ENCODE measurements around the gene CNTNAP2.

Gene CNTNAP2

GRCh38 chr7:146291900-146292299 is 175.3 kb downstream of the CNTNAP2 start:
- Histone ChIP-seq H3K4ac (ENCODE audit: low read depth, low read length) (no peak overlapping the region), H3K27me3 (ENCODE audit: insufficient read depth, low read length, poor library complexity) (no peaks in the 10 kb centered on the region), H3K18ac (ENCODE audit: low read length) (no peak overlapping the region), H3K79me1 (ENCODE audit: low read length) (no peaks in the 10 kb centered on the region), H4K8ac (ENCODE audit: low read depth, low read length) (no peak overlapping the region), H3K4me2 (ENCODE audit: low read length) (no peak overlapping the region), H2BK5ac (ENCODE audit: low read length) (no peak overlapping the region), H3K9ac (ENCODE audit: low read length) (no peak overlapping the region), H3K23ac (ENCODE audit: low read length) (no peak overlapping the region), H3K4me1 (ENCODE audit: control insufficient read depth, low read depth, low read length) (no peaks in the 10 kb centered on the region), H3K4me3 (ENCODE audit: low read length) (no peak overlapping the region), H2BK120ac (ENCODE audit: low read depth, low read length) (no peak overlapping the region), H3K36me3 (ENCODE audit: control insufficient read depth, insufficient read depth, low read length) (no peaks in the 10 kb centered on the region), H4K5ac (ENCODE audit: low read length) (no peak overlapping the region), H3K27ac (ENCODE audit: low read depth, low read length) (no peak overlapping the region), H3K56ac (ENCODE audit: low read length) (no peak overlapping the region), H2AK5ac (ENCODE audit: low read length) (no peak overlapping the region), H2BK15ac (replicated peaks; ENCODE audit: low read depth) (no peak overlapping the region), H3K79me2 (ENCODE audit: control insufficient read depth, insufficient read depth, low read length) (no peaks in the 10 kb centered on the region)
- DNase-seq, result no peak
- WGBS (ENCODE audit: extremely low coverage, insufficient coverage, low lambda C conversion rate), result no CpG with 5 or more reads among the region's 1 CpG

GRCh38 chr7:146296028-146296427 is 179.4 kb downstream of the CNTNAP2 start:
- peak; percentile 77 for DNase-seq
- Histone ChIP-seq H3K27me3 (ENCODE audit: insufficient read depth, low read length, poor library complexity) (no peaks in the 10 kb centered on the region), H3K56ac (ENCODE audit: low read length) (no peak overlapping the region), H3K18ac (ENCODE audit: low read length) (no peak overlapping the region), H2AK5ac (ENCODE audit: low read length) (no peak overlapping the region), H3K79me2 (ENCODE audit: control insufficient read depth, insufficient read depth, low read length) (no peaks in the 10 kb centered on the region), H4K8ac (ENCODE audit: low read depth, low read length) (no peak overlapping the region), H4K5ac (ENCODE audit: low read length) (no peak overlapping the region), H3K27ac (ENCODE audit: low read depth, low read length) (no peak overlapping the region), H3K4me3 (ENCODE audit: low read length) (no peak overlapping the region), H3K4me2 (ENCODE audit: low read length) (no peak overlapping the region), H3K36me3 (ENCODE audit: control insufficient read depth, insufficient read depth, low read length) (no peaks in the 10 kb centered on the region), H3K4ac (ENCODE audit: low read depth, low read length) (no peak overlapping the region), H3K9ac (ENCODE audit: low read length) (no peak overlapping the region), H3K79me1 (ENCODE audit: low read length) (no peaks in the 10 kb centered on the region), H2BK15ac (replicated peaks; ENCODE audit: low read depth) (no peak overlapping the region), H2BK5ac (ENCODE audit: low read length) (no peak overlapping the region), H2BK120ac (ENCODE audit: low read depth, low read length) (no peak overlapping the region), H3K23ac (ENCODE audit: low read length) (no peak overlapping the region), H3K4me1 (ENCODE audit: control insufficient read depth, low read depth, low read length) (no peaks in the 10 kb centered on the region)
- no CpG with 5 or more reads among the region's 1 CpG for WGBS (ENCODE audit: extremely low coverage, insufficient coverage, low lambda C conversion rate)

GRCh38 chr7:146314962-146315361 is 198.4 kb downstream of the CNTNAP2 start:
- Histone ChIP-seq H3K4me2 (ENCODE audit: low read length) (no peak overlapping the region), H3K4ac (ENCODE audit: low read depth, low read length) (no peak overlapping the region), H2AK5ac (ENCODE audit: low read length) (no peak overlapping the region), H4K8ac (ENCODE audit: low read depth, low read length) (no peak overlapping the region), H3K79me2 (ENCODE audit: control insufficient read depth, insufficient read depth, low read length) (no peaks in the 10 kb centered on the region), H2BK5ac (ENCODE audit: low read length) (no peak overlapping the region), H3K4me1 (ENCODE audit: control insufficient read depth, low read depth, low read length) (no peaks in the 10 kb centered on the region), H3K9ac (ENCODE audit: low read length) (no peak overlapping the region), H2BK15ac (replicated peaks; ENCODE audit: low read depth) (no peak overlapping the region), H3K23ac (ENCODE audit: low read length) (no peak overlapping the region), H3K56ac (ENCODE audit: low read length) (no peak overlapping the region), H3K4me3 (ENCODE audit: low read length) (no peak overlapping the region), H3K79me1 (ENCODE audit: low read length) (no peaks in the 10 kb centered on the region), H3K36me3 (ENCODE audit: control insufficient read depth, insufficient read depth, low read length) (no peaks in the 10 kb centered on the region), H3K27me3 (ENCODE audit: insufficient read depth, low read length, poor library complexity) (no peaks in the 10 kb centered on the region), H3K27ac (ENCODE audit: low read depth, low read length) (no peak overlapping the region), H4K5ac (ENCODE audit: low read length) (no peak overlapping the region), H2BK120ac (ENCODE audit: low read depth, low read length) (no peak overlapping the region), H3K18ac (ENCODE audit: low read length) (no peak overlapping the region)
- no peak for DNase-seq
- WGBS (ENCODE audit: extremely low coverage, insufficient coverage, low lambda C conversion rate), result no CpG with 5 or more reads among the region's 2 CpGs

- no CpG with 5 or more reads among the region's 5 CpGs for WGBS (ENCODE audit: extremely low coverage, insufficient coverage, low lambda C conversion rate)
- H3K27me3 ChIP-seq (ENCODE audit: insufficient read depth, low read length, poor library complexity), result no peaks in the 10 kb centered on the region
- no peak overlapping the region for H4K8ac ChIP-seq (ENCODE audit: low read depth, low read length)
These were observed 203.0 kb downstream of the CNTNAP2 start for GRCh38 chr7:146319629-146320028.

GRCh38 chr7:146321301-146321700 is 204.7 kb downstream of the CNTNAP2 start:
- Histone ChIP-seq H3K79me1 (ENCODE audit: low read length) (no peaks in the 10 kb centered on the region), H3K23ac (ENCODE audit: low read length) (no peak overlapping the region), H3K79me2 (ENCODE audit: control insufficient read depth, insufficient read depth, low read length) (no peaks in the 10 kb centered on the region), H3K4ac (ENCODE audit: low read depth, low read length) (no peak overlapping the region), H2BK5ac (ENCODE audit: low read length) (no peak overlapping the region), H3K36me3 (ENCODE audit: control insufficient read depth, insufficient read depth, low read length) (no peaks in the 10 kb centered on the region), H4K5ac (ENCODE audit: low read length) (no peak overlapping the region), H2AK5ac (ENCODE audit: low read length) (no peak overlapping the region), H3K4me2 (ENCODE audit: low read length) (no peak overlapping the region), H3K9ac (ENCODE audit: low read length) (no peak overlapping the region), H3K27ac (ENCODE audit: low read depth, low read length) (no peak overlapping the region), H2BK120ac (ENCODE audit: low read depth, low read length) (no peak overlapping the region), H3K18ac (ENCODE audit: low read length) (no peak overlapping the region), H2BK15ac (replicated peaks; ENCODE audit: low read depth) (no peak overlapping the region), H4K8ac (ENCODE audit: low read depth, low read length) (no peak overlapping the region), H3K4me1 (ENCODE audit: control insufficient read depth, low read depth, low read length) (no peaks in the 10 kb centered on the region), H3K27me3 (ENCODE audit: insufficient read depth, low read length, poor library complexity) (no peaks in the 10 kb centered on the region), H3K56ac (ENCODE audit: low read length) (no peak overlapping the region), H3K4me3 (ENCODE audit: low read length) (no peak overlapping the region)
- DNase-seq, result no peak
- 100% methylated on average over 1 of the region's 4 CpGs for WGBS (ENCODE audit: extremely low coverage, insufficient coverage, low lambda C conversion rate)

More at GRCh38 chr7:146319629-146320028, 203.0 kb downstream of the CNTNAP2 start:
- no peak for DNase-seq
- Histone ChIP-seq H3K36me3 (ENCODE audit: control insufficient read depth, insufficient read depth, low read length) (no peaks in the 10 kb centered on the region), H3K9ac (ENCODE audit: low read length) (no peak overlapping the region), H2BK5ac (ENCODE audit: low read length) (no peak overlapping the region), H3K27ac (ENCODE audit: low read depth, low read length) (no peak overlapping the region), H2AK5ac (ENCODE audit: low read length) (no peak overlapping the region), H3K4me3 (ENCODE audit: low read length) (no peak overlapping the region), H3K18ac (ENCODE audit: low read length) (no peak overlapping the region), H3K79me2 (ENCODE audit: control insufficient read depth, insufficient read depth, low read length) (no peaks in the 10 kb centered on the region), H3K23ac (ENCODE audit: low read length) (no peak overlapping the region), H3K56ac (ENCODE audit: low read length) (no peak overlapping the region), H3K79me1 (ENCODE audit: low read length) (no peaks in the 10 kb centered on the region), H4K5ac (ENCODE audit: low read length) (no peak overlapping the region), H3K4me2 (ENCODE audit: low read length) (no peak overlapping the region), H3K4me1 (ENCODE audit: control insufficient read depth, low read depth, low read length) (no peaks in the 10 kb centered on the region), H2BK15ac (replicated peaks; ENCODE audit: low read depth) (no peak overlapping the region), H2BK120ac (ENCODE audit: low read depth, low read length) (no peak overlapping the region), H3K4ac (ENCODE audit: low read depth, low read length) (no peak overlapping the region)

- no peaks in the 10 kb centered on the region for H3K27me3 ChIP-seq (ENCODE audit: insufficient read depth, low read length, poor library complexity)
- H3K79me1 ChIP-seq (ENCODE audit: low read length), result no peaks in the 10 kb centered on the region
- H2BK5ac ChIP-seq (ENCODE audit: low read length), result no peak overlapping the region
- no peak overlapping the region for H3K18ac ChIP-seq (ENCODE audit: low read length)
- H3K27ac ChIP-seq (ENCODE audit: low read depth, low read length), result no peak overlapping the region
- H2BK15ac ChIP-seq (replicated peaks; ENCODE audit: low read depth), result no peak overlapping the region
- H3K4me3 ChIP-seq (ENCODE audit: low read length), result no peak overlapping the region
- WGBS (ENCODE audit: extremely low coverage, insufficient coverage, low lambda C conversion rate), result no CpG with 5 or more reads among the region's 1 CpG
- no peak overlapping the region for H4K5ac ChIP-seq (ENCODE audit: low read length)
- H2BK120ac ChIP-seq (ENCODE audit: low read depth, low read length), result no peak overlapping the region
- H2AK5ac ChIP-seq (ENCODE audit: low read length), result no peak overlapping the region
- no peak overlapping the region for H3K4me2 ChIP-seq (ENCODE audit: low read length)
- H3K9ac ChIP-seq (ENCODE audit: low read length), result no peak overlapping the region
- no peaks in the 10 kb centered on the region for H3K4me1 ChIP-seq (ENCODE audit: control insufficient read depth, low read depth, low read length)
- H4K8ac ChIP-seq (ENCODE audit: low read depth, low read length), result no peak overlapping the region
- no peak overlapping the region for H3K23ac ChIP-seq (ENCODE audit: low read length)
- no peaks in the 10 kb centered on the region for H3K79me2 ChIP-seq (ENCODE audit: control insufficient read depth, insufficient read depth, low read length)
- H3K56ac ChIP-seq (ENCODE audit: low read length), result no peak overlapping the region
- peak; percentile 40 for DNase-seq
- H3K4ac ChIP-seq (ENCODE audit: low read depth, low read length), result no peak overlapping the region
- H3K36me3 ChIP-seq (ENCODE audit: control insufficient read depth, insufficient read depth, low read length), result no peaks in the 10 kb centered on the region
These were observed 214.8 kb downstream of the CNTNAP2 start for GRCh38 chr7:146331369-146331768.
